ENCODE data around the gene ASB18.

- TF ChIP-seq USF2 (CRISPR knock-in tag; IDR thresholded peaks at IDR 0.05) (no peak), CTCF (IDR thresholded peaks at IDR 0.05) (no peak), TP53 (CRISPR knock-in tag; IDR thresholded peaks at IDR 0.05) (no peak), ESRRA (CRISPR knock-in tag; IDR thresholded peaks at IDR 0.05; ENCODE audit: borderline replicate concordance) (no peak), ZBTB43 (CRISPR knock-in tag; IDR thresholded peaks at IDR 0.05) (no peak), FOXK1 (CRISPR knock-in tag; IDR thresholded peaks at IDR 0.05) (no peak), ELF4 (CRISPR knock-in tag; IDR thresholded peaks at IDR 0.05; ENCODE audit: low read depth) (no peak), HMGXB4 (CRISPR knock-in tag; IDR thresholded peaks at IDR 0.05) (no peak), E2F4 (CRISPR knock-in tag; IDR thresholded peaks at IDR 0.05; ENCODE audit: borderline replicate concordance, low read depth) (no peak), CBFB (CRISPR knock-in tag; IDR thresholded peaks at IDR 0.05; ENCODE audit: low read depth) (no peak), PREB (CRISPR knock-in tag; IDR thresholded peaks at IDR 0.05; ENCODE audit: borderline replicate concordance) (no peak)
These were observed 39.7 kb upstream of the ASB18 start for GRCh38 chr2:236303935-236304334.

Data from WTC11 (cell line).